GM21786 (cell line): ENCODE measurements around the gene CCDC141.
A peak's percentile ranks its signal among the peaks of the same experiment; 100 is the strongest.

Source experiments
- ATAC-seq: cut with Tn5 transposase; IDR thresholded peaks from one replicate; pipeline ENCODE4 v1.9.1; 2021; ENCODE audit not compliant: unreplicated experiment

Gene CCDC141

DNA sequence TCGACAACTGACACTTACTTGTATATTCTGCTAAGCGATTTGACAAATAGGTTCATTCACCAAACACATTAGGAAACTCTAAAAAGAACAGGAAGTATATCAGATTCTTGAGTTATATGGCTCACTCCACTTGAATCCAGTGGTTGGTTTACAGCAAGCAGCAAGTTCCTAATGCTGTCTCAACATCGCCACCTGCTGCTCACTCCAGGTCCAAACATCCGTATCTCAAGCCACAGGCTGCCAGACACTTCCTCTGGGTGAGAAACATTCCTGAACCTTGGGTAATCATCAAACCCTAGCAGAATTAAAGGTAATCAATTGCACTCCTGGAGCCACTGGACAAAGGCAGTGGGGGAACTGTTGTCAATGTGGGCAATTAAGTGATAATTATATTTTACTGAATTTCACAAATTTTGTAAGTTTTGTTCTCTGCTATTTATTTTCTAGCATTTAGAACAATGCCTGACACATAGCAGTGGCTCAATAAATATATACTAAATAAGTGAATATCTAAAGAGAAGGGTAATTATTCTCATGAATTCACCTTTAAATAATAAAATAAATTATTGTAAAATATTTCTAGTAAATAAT is 135.6 kb downstream of the CCDC141 start:
- peak; percentile 82 for ATAC-seq

DNA sequence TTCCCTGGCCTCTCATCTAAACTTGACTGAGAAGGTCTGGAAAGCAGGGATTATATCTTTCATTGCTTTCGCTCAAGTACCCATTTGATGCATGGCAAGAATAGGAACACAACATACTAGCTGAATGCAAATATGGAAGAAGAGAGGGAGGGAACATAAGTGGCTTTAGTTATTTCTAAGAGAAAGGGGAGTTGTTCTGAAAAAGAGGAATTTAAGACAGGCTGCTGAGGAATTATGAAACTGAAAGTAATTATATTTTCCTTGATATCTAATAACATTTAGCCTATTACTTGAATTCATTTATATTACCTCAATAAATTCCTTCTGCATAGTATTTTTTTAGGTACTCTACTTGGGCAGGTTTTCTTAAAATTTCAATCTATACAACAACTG is 136.9 kb downstream of the CCDC141 start:
- no peak for ATAC-seq

DNA sequence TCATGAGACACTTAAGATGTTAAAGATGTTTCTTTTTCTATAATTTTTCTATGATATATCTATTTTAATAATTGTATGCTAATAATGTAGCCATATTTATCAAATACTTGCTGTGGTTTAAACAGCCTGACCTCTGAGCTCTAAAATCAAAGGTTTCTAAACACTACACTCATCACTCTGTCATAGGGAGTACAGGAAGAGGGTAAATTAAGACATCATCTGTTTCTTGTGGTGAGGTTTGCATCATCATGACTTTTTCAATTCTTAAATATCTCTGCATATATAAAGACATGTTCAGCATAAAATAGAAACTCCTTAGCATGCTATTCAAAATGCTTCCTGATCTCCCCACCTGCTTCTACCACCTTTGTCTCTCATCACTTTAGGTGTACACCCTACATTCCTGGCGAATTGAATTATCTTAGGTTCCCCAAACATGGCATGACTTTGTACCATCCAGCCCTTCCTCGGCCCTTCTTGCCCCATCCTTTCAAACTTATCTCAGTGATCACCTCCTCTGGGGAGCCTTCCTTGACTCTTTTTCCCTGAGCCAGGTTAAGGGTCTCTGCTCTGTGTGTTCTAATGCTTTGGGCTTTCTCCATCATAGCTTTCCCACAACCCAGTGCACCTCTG is 137.4 kb downstream of the CCDC141 start:
- no peak for ATAC-seq

DNA sequence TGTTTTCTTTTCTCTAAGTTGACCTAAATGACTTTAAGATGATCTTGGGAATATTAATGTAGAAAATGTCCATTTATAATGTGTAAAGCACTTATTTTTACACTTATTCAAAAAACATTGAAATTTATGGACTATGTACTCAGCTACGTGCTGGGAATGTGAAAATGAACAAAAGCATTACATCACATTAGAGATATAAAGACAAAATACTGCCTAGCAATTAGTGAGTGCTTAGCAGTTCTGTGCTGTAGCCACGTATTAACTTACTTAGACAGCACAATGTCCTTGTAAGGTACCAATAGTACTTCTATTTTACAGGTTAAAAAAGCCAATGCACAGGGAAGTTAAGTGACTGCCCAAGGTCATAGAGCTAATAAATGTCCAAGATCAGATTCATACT is 138.9 kb downstream of the CCDC141 start:
- no peak for ATAC-seq

DNA sequence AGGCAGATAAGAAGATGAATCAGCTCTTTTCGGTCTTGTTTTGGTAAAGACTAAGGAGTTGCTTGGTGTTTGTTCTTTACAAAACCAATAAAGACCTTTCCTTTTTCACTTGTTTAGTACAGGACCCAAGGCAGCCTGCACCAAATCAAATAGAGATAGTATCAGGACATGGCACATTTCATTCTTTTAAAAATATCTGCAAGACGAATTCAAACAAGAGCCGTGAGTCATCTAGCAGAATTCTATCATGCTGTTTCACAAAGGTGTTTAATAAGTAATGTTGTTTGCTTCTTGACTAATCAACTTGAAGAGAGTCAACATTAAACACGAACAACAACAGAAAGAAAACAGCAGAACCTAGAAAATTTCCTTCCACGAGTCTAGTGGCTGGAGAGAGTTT is 139.9 kb downstream of the CCDC141 start:
- ATAC-seq, result no peak

DNA sequence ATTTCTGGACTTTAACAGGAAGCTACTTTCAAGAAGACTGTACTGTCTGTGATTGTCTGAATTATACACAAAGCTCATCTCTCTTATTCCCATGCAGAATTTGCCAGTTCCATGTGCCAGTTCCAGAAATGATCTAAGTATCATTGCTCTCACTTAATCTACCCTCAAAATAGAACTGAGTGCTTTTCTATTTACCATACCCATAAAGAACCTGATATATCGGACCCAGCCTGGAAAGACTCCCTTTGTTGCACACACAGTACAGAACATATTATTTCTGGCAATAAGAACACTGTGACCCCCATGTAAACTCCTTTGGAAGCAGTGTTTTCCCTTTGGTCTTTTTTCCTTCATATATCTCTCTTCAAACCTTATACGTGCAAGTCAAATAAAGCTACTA is 140.4 kb downstream of the CCDC141 start:
- no peak for ATAC-seq

DNA sequence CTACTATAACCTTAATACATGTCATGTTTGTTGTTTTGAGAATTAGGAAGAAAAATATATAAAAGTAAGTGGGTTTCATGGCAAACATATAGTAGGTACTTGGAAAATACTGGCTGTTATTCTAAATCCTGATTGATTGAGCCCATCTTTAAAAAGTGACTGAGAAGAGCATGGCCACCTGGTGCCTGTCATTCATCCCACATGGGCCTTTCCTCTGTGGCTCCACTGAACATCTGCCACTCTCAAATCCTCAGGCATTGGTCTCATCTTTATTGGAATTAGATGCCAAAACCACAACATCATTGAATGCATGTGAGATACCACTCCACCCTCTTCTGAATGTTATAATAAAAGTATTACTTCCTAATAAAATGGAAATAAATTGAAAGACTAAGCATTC is 141.1 kb downstream of the CCDC141 start:
- no peak for ATAC-seq

DNA sequence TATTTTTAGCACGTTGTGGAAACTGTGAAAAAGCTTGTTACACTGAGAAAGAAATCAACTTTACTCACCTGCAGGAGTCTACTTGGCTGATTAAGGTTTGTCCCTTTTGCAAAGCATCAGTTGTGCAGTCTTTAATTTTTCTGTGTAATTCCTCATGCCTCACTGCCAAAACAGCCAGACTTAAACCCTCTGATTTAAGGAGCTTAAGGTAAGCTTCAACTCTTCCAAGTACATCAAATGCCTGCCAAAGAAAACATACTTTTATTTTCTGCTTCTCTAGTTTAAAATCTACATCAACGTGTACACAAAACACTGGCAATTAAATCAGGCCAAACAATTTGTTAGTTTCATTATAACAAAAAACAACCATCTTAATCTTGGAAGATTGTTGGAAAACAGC is 144.7 kb downstream of the CCDC141 start:
- no peak for ATAC-seq

DNA sequence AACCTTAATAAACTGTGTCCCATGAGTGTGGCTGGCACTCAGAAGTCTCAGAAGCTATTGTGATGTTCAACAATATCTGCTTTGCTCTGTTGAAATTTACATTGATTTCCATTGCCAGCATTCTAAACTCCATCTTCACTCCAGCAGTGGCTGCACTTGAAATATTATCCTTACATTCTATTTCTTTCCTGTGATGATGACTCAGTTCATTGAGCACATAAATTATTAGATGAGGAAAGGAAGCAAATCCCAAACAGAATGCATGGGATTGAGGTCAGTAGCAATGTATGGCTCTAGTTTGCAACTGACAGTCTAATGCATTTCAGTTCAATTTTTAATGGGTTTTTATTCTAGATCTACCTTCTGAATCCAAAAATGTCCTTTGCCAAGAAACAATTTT is 150.3 kb downstream of the CCDC141 start:
- ATAC-seq, result no peak

DNA sequence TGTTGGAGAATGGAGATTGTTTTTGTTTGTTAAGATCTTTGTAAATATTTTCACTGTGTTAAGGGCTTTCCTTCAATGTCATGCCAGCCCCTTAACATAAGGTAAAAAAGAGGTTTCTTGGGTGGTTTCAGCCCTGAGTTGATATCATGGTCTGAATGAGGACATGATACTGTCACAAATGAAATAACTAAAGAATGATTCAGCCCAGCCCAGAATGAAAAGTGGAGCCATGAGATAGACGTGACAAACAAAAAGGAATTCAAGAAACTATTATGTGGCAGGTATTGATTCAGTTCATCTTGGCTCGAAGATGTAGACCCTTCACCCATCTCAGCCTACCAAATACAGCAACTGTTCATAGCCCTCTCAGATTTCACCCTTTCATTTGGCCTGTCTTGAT is 154.1 kb downstream of the CCDC141 start:
- ATAC-seq, result no peak

DNA sequence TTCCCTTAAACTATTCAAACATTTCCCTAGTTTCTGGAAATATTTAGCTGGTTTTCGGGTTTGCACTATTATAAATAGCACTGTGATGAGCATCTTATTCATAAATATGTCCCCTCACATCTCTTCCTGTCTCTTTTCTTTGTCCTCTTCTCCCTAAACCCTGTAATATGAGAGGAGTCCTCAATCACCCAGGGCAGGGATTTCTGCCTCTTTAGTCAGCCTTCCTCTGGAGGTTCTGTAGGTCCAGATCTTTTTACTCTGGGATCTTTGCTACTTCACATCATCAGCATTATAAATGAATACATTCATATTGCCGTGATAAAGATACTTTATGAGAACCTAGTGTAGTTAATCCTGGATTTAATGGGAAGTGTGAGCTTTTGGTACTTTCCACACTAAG is 154.8 kb downstream of the CCDC141 start:
- ATAC-seq, result no peak

DNA sequence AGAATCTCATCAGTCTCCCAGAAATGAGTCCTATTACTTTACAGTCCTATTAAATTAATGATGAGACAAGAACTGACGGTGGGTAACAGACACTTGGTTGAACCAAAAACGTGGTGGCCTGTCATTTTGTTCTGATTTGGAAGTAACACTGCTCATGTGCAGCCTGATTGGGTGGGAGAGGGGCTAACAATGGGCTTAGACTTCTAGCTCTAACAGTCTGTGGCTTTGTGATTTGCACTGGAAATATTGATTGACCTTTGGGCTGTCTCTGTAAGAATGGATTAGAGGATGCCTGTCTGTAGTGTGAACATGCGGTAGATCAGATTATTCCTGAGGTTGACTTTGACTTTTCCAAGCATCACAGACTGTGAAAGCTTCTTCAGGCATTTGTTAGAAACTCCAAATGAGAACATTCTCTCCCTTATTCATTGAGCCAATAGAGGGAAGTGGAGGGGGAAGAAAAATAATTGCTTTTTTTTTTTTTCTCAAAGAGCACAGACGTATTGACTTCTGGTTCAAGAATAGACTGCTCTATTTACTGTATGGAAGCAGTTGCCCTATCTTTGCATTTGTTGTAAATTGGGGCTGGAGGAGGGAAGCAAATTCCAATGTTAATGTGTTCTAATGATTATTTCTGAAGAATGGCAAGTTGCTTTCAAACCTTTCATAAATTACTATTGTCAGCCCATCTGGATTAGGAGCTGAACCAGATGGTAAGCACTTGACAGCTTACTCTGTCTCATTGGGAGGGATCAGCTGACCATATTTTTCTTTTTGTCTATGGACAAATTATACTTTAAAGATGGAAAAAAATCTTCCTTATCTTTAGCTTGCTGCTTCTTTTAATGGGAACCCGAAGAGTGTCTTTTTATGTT is 156.9 kb downstream of the CCDC141 start:
- ATAC-seq, result no peak

DNA sequence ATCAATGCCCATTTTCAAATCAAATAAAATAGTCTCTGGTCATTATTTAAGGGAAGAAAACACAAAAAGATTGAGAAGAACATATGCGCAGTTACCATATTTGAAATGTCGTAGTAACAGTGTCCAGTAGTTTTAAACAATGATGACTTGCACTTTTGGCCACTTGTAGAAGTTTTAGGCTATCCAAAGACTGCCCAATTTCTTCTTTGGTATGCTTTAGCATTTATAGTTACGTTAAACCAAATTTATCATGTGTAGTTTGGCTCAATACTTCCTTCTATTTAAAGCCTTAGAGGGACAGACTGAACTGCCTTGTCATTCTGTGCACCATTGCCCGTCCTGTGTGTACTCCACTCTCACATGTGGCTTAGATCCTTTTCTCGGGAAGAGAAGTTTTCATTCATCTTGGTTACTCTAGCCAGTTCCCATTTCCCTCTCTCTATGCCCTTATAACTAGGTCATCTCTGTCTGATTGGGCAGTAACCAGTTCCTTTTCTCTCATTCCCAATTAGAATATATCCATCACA is 157.9 kb downstream of the CCDC141 start:
- no peak for ATAC-seq

DNA sequence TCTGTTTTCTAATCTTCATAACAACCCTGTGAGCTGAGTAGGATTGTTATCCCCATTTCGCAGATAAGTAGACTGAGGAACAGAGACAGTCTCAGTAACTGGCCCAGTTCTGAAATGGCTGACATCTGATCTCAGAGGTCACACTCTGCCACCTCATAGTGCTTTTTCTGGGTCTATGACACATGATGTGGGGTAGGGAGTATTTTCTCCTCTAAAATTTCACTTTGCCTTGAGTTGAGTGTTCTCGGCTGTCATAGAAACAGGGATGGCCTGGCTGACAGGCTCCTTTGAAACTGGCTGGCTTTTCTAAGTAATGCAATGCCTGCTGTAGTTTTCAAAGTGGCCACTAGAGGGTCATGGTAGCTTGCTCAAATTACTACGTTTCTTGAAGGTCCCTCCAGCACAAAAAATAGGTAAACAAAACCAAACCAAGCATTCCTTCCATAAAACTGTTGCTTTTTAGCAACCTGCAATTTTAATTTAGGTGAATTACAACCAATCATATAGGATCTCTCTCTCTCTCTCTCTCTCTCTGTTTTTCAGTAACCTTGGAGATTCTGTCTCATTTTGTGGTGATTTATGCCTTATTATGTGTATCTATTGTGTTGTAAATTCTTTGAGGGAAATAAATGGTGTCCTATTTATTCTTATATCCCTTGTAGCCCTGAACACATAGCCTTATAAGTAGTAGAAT is 158.5 kb downstream of the CCDC141 start:
- peak; percentile 90 for ATAC-seq

DNA sequence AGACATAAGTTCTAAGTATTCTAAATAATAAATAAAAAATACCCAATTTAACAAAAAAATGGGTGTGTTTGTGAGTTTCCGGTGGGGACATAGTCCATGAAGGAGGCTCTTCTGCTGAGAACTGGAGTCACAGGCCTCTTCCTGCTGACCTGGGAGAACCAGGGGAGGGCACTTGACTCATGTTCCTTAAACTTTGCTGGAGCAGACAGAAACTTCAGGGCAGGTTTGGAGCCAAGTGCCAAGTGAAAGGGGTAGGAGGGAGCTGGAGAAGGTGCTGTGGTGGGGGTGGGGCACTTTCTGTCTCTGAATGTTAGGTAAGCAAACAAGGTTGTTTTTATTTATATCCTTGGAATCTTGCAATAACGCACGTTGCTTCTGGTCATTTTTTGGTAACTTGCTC is 163.9 kb downstream of the CCDC141 start:
- ATAC-seq, result no peak

DNA sequence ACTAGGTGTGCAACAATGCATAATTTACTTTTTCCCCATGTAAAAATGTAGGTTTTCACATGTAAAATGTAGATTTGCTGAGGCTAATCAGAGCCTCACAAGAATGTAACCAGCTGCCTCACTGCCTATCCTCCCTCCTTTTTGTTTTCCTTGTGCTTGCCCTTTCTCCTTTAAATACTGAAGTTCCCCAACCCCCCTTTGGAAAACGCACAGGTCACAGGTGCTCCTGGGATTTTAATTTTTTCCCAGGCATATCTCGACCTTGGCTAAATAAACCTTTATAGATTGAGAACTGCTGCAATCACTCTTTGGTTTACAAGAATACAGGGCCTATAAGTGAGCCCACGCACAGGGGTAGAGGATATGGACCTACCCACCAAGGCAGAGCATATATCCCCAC is 165.5 kb downstream of the CCDC141 start:
- ATAC-seq, result no peak

DNA sequence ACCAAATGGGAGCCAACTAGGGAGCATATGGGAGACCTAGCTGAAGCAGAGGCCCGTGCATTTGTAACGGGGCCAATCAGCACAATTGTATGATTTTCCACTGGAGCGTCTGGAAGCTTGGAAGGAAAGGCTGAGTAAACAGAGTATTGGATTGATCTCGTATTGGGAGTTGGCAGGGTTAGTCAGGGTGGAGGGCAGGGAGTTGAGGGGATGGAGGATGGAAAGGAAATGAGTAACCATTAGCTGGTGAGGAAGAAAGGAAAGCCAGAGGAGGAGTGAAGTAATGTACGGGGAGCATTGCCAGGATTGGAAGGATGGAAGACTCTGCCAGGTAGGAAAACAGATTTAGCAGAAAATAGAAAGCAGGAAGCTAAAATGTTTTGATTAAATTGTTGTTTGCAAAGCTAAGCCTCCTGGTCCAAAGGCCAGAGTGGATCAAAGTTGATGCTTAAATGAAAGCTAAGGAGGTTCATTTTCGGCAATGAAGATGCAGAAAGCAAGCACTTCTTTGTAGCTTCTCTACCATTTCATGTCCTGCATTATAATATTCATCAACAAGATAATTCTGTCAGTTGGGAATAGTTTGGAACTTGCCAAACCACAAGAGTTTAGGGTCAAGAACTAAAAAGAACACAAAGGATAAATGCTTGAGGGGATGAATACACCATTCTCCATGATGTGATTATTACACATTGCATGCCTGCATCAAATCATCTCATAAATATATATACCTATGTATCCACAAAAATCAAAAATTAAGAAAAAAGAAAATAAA is 167.1 kb downstream of the CCDC141 start:
- no peak for ATAC-seq

DNA sequence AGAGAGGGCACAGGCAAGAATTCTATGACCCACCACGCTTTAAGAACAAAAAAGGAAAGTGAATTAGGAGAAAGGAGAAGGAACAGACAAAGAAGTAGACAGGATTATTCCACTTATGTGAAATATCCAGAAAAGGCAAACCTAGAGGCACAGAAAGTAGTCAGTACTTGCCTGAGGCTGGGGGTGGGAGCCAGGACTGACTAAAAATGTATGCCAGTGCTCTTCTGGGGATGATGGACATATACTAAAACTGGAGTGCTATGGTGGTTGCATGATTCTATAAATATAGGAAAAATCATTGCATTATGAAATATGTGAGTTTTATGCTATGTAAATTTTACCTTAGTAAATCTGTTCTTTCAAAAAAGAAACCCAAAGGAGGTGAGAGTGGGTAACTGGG is 168.9 kb downstream of the CCDC141 start:
- no peak for ATAC-seq

DNA sequence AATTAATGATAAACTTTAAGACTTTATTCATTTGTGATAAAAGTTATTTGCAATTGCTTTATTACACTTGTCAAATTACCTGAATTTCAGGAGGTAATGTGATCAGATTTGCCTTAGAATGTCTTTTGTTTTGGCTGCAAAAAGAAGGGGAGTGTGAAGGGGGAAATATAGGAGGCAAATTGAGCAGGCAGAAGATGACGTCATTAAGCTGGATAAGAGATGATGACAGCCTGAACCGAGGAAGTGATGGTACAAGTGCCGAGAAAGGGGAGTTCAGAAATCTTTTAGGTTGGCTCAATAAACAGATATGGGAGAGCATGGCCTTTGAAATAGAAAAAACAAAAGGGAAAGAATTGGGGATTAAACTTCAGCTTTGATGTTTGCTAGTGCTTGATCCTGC is 169.7 kb downstream of the CCDC141 start:
- no peak for ATAC-seq

DNA sequence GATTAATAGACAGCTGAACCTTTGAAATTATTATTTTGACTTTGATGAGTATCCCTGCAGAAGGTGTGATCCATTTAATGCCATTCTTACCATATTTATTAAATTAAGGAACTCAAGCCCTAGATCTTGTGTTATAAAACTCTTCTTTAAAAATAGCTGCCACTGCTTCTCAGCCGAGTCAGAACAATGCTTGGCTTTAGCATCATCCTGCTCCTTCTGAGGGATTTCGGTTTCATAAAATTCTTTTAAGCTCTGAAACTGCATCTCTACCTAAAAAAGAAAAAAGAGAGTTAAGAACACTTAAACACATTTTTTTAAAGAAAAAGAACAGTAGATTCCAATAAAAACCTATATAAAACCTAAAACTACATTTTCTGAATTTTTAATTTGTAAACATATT is 172.1 kb downstream of the CCDC141 start:
- no peak for ATAC-seq
